Measurements from ENCODE around the gene ZNF595.

Gene ZNF595

GRCh38 chr4:125091-125771 lies 72.1 kb downstream of the ZNF595 start:
- TF ChIP-seq ZFX (IDR thresholded peaks at IDR 0.05) (no peak), CTCF (conservative IDR thresholded peaks at IDR 0.05) (no peak)
- peak overlapping the region; percentile 92 for H3K27ac ChIP-seq

- no peak for TF ChIP-seq ZFX (IDR thresholded peaks at IDR 0.05)
- TF ChIP-seq CTCF (conservative IDR thresholded peaks at IDR 0.05): no peak
- peak overlapping the region; percentile 92; the same call in 1 of the 2 replicates for H3K27ac ChIP-seq
These were observed 72.7 kb downstream of the ZNF595 start for GRCh38 chr4:125833-126232.

GRCh38 chr4:132483-132882 lies 79.4 kb downstream of the ZNF595 start:
- H3K27ac ChIP-seq: no peak overlapping the region
- no peak for TF ChIP-seq ZFX (IDR thresholded peaks at IDR 0.05)
- TF ChIP-seq CTCF (conservative IDR thresholded peaks at IDR 0.05): no peak
